DND-41 (cell line): Measurements from ENCODE around the gene PSMB11.

Source experiments
- CTCF ChIP-seq: IDR thresholded peaks from 2 replicates; pipeline ENCODE4 v1.5.1; 2012; ENCODE audit warnings: borderline replicate concordance, low read length, moderate library complexity, mild to moderate bottlenecking; ENCODE audit not compliant: poor library complexity, severe bottlenecking; ENCODE audit errors: extremely low read depth
- EZH2 ChIP-seq: IDR thresholded peaks from 3 replicates; pipeline ENCODE4 v1.6.1; 2012; ENCODE audit warnings: borderline replicate concordance, low read depth, mild to moderate bottlenecking, moderate library complexity, low read length, inconsistent platforms; ENCODE audit not compliant: severe bottlenecking

- TF ChIP-seq EZH2: no peak
- no peak for TF ChIP-seq CTCF
Observed at GRCh38 chr14:23086565-23086964, 44.6 kb downstream of the PSMB11 start.
